Metanephros (tissue), 1 donor: ENCODE data around the gene MRPL48. TPM values are rescaled to one million over a fixed set of nuclear protein-coding genes. Genes with fewer than 3 reads are reported as not detected.

Source experiments
- total RNA-seq: library from RNA; depleted of rRNA; stranded (reverse); fragments of >200 nt; gene quantifications from one replicate; pipeline ENCODE4 v1.2.3, GENCODE V29; 2014

The MRPL48 gene
- total RNA-seq: 18.6 TPM

GRCh38 chr11:73787643-73788558 is at the start of gene MRPL48:
Gene MRPL48 (plus strand): TSS chr11:73787874. CDS start chr11:73787972, 98 bp downstream.

GRCh38 chr11:73760679-73761402 is 26.8 kb upstream of the MRPL48 start, which contains the start of gene RAB6A:
Gene RAB6A (minus strand): TSS chr11:73761074. CDS start chr11:73760635, 439 bp downstream.

GRCh38 chr11:73876424-73877310 is 89.0 kb downstream of the MRPL48 start, which contains the start of the genes COA4 and PAAF1:
Gene COA4 (minus strand): TSS chr11:73876846. CDS start chr11:73873378, 3,468 bp downstream.
Gene PAAF1 (plus strand): TSS chr11:73876999. CDS start chr11:73877022, 23 bp downstream.

Other genes starting within 250 kb of the MRPL48 start
- gene FAM168A, start 189.8 kb upstream of the MRPL48 start, total RNA-seq: 33.3 TPM
- gene PLEKHB1, start 141.3 kb upstream of the MRPL48 start, total RNA-seq: 9.4 TPM
- 109 TPM for gene RAB6A, start 26.8 kb upstream of the MRPL48 start, total RNA-seq
- 51.1 TPM for gene COA4, start 89.0 kb downstream of the MRPL48 start, total RNA-seq
- 16.1 TPM for gene PAAF1, start 89.1 kb downstream of the MRPL48 start, total RNA-seq
- gene DNAJB13, start 163.2 kb downstream of the MRPL48 start, total RNA-seq: 1.3 TPM
- 58.6 TPM for gene UCP2, start 195.0 kb downstream of the MRPL48 start, total RNA-seq
- gene UCP3, start 221.2 kb downstream of the MRPL48 start, total RNA-seq: 1.2 TPM